Upper lobe of right lung (tissue), 1 donor: ENCODE results near the gene CCNL1. TPM values are rescaled to one million over a fixed set of nuclear protein-coding genes. Genes with fewer than 3 reads are reported as not detected.
"Not testable (repeated sequence)": the region's sequence is repeated elsewhere in the genome, so short reads cannot be mapped to it uniquely, and the experiment has no call there.

ENCODE experiments used
- ATAC-seq: fragments of 200-7000 bp; cut with Tn5 transposase; one replicate; pipeline ENCODE4 v1.9.1; 2020; ENCODE audit warnings: mild to moderate bottlenecking, moderate library complexity
- DNase-seq: peaks from one replicate; pipeline ENCODE4 v3.0.0-alpha.2; 2020
- H3K27ac ChIP-seq: fragments of 200-600 bp; one replicate; pipeline ENCODE4 v1.8.0; 2022
- H3K27me3 ChIP-seq: fragments of 200-600 bp; one replicate; pipeline ENCODE4 v1.8.0; 2022; ENCODE audit warnings: mild to moderate bottlenecking
- H3K36me3 ChIP-seq: fragments of 200-600 bp; one replicate; pipeline ENCODE4 v1.8.0; 2022
- H3K4me1 ChIP-seq: fragments of 200-600 bp; one replicate; pipeline ENCODE4 v1.8.0; 2022
- H3K4me3 ChIP-seq: fragments of 200-600 bp; one replicate; pipeline ENCODE4 v1.8.0; 2022; ENCODE audit warnings: mild to moderate bottlenecking
- H3K9me3 ChIP-seq: fragments of 200-600 bp; one replicate; pipeline ENCODE4 v1.8.0; 2022
- intact Hi-C: fragments of 100-400 bp; cut with DNase I; formaldehyde crosslinking; loops from one replicate; pipeline ENCODE4 v1.11.0; 2022
- total RNA-seq: library from RNA; stranded (reverse); fragmentation: NEBNext Ultra II Directional; extraction: Animal tissue kit (Norgen Biotek cat#: 25700); gene quantifications from one replicate; pipeline ENCODE4 v1.2.1, GENCODE V29; 2021
- TF ChIP-seq, protein P1 (sequence below): fragments of 200-600 bp; IDR thresholded peaks from one replicate; pipeline ENCODE4 v1.8.0; 2022; ENCODE audit warnings: antibody characterized with exemption
- donor health status: DM: no; HTN: yes; CAD: no; lungs with severe emphysema.

Gene CCNL1
- total RNA-seq, 1 donor from 2014 or later = 140 TPM

DNA sequence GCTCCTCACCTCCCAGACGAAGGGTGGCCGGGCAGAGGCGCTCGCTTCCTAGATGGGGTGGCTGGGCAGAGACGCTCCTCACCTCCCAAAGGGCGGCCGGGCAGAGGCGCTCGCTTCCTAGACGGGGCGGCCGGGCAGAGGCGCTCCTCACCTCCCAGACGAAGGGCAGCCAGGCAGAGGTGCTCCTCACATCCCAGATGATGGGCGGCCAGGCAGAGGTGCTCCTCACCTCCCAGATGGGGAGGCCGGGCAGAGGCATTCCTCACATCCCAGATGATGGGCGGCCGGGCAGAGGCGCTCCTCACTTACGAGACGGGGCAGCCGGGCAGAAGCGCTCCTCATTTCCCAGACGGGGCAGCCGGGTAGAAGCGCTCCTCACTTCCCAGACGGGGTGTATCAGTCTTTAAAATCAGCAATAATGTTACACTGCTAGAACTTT is 19.4 kb upstream of the CCNL1 start:
- TF ChIP-seq, protein P1, sequence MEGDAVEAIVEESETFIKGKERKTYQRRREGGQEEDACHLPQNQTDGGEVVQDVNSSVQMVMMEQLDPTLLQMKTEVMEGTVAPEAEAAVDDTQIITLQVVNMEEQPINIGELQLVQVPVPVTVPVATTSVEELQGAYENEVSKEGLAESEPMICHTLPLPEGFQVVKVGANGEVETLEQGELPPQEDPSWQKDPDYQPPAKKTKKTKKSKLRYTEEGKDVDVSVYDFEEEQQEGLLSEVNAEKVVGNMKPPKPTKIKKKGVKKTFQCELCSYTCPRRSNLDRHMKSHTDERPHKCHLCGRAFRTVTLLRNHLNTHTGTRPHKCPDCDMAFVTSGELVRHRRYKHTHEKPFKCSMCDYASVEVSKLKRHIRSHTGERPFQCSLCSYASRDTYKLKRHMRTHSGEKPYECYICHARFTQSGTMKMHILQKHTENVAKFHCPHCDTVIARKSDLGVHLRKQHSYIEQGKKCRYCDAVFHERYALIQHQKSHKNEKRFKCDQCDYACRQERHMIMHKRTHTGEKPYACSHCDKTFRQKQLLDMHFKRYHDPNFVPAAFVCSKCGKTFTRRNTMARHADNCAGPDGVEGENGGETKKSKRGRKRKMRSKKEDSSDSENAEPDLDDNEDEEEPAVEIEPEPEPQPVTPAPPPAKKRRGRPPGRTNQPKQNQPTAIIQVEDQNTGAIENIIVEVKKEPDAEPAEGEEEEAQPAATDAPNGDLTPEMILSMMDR = no peak
- intact Hi-C loops = no loop called here
- no peak for DNase-seq
- H3K9me3 ChIP-seq = no peaks in the 10 kb centered on the region
- peaks cover 15% of the 10 kb centered on the region for H3K4me1 ChIP-seq
- H3K4me3 ChIP-seq = no peak overlapping the region
- ATAC-seq = no peak
- no peaks in the 10 kb centered on the region for H3K36me3 ChIP-seq
- no peak overlapping the region for H3K27ac ChIP-seq
- H3K27me3 ChIP-seq = no peaks in the 10 kb centered on the region

GRCh38 chr3:157178503-157179364 is 18.8 kb upstream of the CCNL1 start:
- H3K27me3 ChIP-seq, H3K36me3 ChIP-seq, H3K9me3 ChIP-seq, ATAC-seq, H3K27ac ChIP-seq, DNase-seq, H3K4me3 ChIP-seq, intact Hi-C loops: not testable (repeated sequence)
- H3K4me1 ChIP-seq = peaks cover 20% of the 10 kb centered on the region

DNA sequence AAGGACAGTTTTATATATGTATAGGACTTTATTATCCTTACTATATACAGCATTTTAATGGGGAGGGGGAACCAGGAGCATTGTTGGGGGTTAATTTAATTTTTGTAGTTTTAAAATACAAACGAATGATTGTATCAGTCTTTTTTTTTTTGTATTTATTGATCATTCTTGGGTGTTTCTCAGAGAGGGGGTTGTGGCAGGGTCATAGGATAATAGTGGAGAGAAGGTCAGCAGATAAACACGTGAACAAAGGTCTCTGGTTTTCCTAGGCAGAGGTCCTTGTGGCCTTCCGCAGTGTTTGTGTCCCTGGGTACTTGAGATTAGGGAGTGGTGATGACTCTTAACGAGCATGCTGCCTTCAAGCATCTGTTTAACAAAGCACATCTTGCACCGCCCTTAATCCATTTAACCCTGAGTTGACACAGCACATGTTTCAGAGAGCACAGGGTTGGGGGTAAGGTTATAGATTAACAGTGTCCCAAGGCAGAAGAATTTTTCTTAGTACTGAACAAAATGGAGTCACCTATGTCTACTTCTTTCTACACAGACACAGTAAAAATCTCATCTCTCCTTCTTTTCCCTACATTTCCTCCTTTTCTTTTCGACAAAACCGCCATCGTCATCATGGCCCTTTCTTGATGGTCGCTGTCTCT is 18.0 kb upstream of the CCNL1 start:
- H3K9me3 ChIP-seq, H3K27me3 ChIP-seq, H3K36me3 ChIP-seq, H3K27ac ChIP-seq, intact Hi-C loops, H3K4me3 ChIP-seq, ATAC-seq, DNase-seq: not testable (repeated sequence)
- H3K4me1 ChIP-seq = peaks cover 20% of the 10 kb centered on the region

DNA sequence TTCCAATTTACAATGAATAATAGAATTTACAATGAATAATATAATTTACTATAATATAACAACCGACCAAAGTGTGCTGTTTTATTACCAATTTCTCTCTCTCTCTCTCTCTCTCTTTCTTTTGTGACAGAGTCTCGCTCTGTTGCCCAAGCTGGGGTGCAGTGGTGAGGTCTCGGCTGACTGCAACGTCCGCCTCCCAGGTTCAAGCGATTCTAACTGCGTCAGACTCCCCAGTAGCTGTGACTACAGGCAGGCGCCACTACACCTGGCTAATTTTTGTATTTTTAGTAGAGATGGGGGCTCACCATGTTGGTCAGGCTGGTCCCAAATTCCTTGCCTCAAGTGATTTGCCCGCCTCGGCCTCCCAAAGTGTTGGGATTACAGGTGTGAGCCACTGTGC is 17.0 kb upstream of the CCNL1 start:
- no peaks in the 10 kb centered on the region for H3K27me3 ChIP-seq
- H3K9me3 ChIP-seq = no peaks in the 10 kb centered on the region
- H3K27ac ChIP-seq = no peak overlapping the region
- no peak for ATAC-seq
- intact Hi-C loops = no loop called here
- H3K4me3 ChIP-seq = no peak overlapping the region
- no peak for DNase-seq
- TF ChIP-seq, protein P1 = no peak
- H3K36me3 ChIP-seq = no peaks in the 10 kb centered on the region
- peaks cover 20% of the 10 kb centered on the region for H3K4me1 ChIP-seq

DNA sequence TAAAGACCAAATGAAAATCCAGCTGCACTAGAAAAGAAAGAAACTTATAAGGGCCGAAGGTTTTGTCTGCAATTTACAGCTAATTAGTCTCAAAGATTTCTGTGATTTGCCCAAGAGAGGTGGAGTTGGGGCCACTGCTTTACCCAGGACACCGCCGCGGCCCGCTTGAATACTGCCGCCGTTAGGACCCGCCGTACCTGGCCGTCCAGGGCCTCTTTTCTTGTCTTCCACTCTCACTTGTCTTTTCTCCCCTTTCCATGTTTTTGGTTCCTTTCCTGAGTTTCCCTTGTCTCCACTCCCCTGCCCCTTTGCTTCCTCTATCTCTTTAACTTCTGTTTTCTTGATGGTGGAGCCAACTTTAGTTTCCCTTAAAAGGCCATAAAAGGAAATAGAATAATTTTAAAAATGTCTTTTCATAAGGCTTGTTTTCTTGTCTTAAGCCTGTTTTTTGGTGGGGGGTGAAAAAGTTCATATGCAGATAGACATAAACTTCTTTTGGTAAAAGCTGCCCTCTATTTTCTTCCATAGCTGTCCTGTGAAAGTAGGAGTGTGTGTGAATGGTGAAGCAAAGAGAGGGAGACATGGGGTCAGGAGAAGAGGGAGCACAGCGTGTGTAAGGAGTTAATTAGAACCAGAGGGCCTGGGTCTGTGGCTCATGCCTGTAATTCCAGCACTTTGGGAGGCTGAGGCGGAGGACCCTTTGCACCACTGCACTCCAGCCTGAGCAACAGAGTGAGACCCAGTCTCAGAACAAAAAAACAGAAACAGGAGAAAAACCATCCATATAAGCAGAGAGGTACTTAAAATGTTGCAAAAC is 16.0 kb upstream of the CCNL1 start:
- H3K9me3 ChIP-seq = no peaks in the 10 kb centered on the region
- intact Hi-C loops = no loop called here
- peaks cover 20% of the 10 kb centered on the region for H3K4me1 ChIP-seq
- ATAC-seq = peak; percentile 8
- H3K4me3 ChIP-seq = peak overlapping the region; percentile 75
- no peaks in the 10 kb centered on the region for H3K36me3 ChIP-seq
- no peaks in the 10 kb centered on the region for H3K27me3 ChIP-seq
- DNase-seq = peak; percentile 70
- TF ChIP-seq, protein P1 = no peak
- H3K27ac ChIP-seq = peak overlapping the region; percentile 96

GRCh38 chr3:157174649-157175498 is 14.9 kb upstream of the CCNL1 start:
- Histone ChIP-seq H3K4me3 (peak overlapping the region; percentile 75), H3K4me1 (peaks cover 20% of the 10 kb centered on the region), H3K27ac (peak overlapping the region; percentile 96), H3K36me3 (no peaks in the 10 kb centered on the region), H3K9me3 (no peaks in the 10 kb centered on the region), H3K27me3 (no peaks in the 10 kb centered on the region)
- DNase-seq (peak; percentile 99), ATAC-seq (peak; percentile 97)
- TF ChIP-seq, protein P1 = no peak
- intact Hi-C loops = no loop called here
